Astrocyte (in vitro differentiated cells and primary cell): Measurements from ENCODE around the gene PAPLN. TPM values are rescaled to one million over a fixed set of nuclear protein-coding genes. Genes with fewer than 3 reads are reported as not detected.

Experiments
- DNase-seq: peaks from one replicate; pipeline ENCODE4 v3.0.0-alpha.2; 2010; ENCODE audit warnings: low read depth
- FAIRE-seq: peaks from 2 replicates; lab custom pipeline; 2011; peaks lifted over from hg19 to GRCh38; lab: Jason Lieb, UNC
- H2AFZ ChIP-seq: 2 replicates; pipeline ENCODE4 v1.6.0; 2012; ENCODE audit warnings: low read depth, low read length, inconsistent platforms
- H3K27ac ChIP-seq: 2 replicates; pipeline ENCODE4 v1.5.1; 2011; ENCODE audit warnings: low read depth, low read length, inconsistent platforms
- H3K27me3 ChIP-seq: 2 replicates; pipeline ENCODE4 v1.6.0; 2011; ENCODE audit warnings: low read length, inconsistent platforms; ENCODE audit not compliant: insufficient read depth
- H3K36me3 ChIP-seq: 2 replicates; pipeline ENCODE4 v1.5.1; 2011; ENCODE audit warnings: low read length, inconsistent platforms; ENCODE audit not compliant: insufficient read depth
- H3K4me1 ChIP-seq: 2 replicates; pipeline ENCODE4 v1.5.1; 2011; ENCODE audit warnings: low read length, inconsistent platforms; ENCODE audit not compliant: insufficient read depth
- H3K4me2 ChIP-seq: 2 replicates; pipeline ENCODE4 v1.6.0; 2012; ENCODE audit warnings: low read length, inconsistent platforms
- H3K4me3 ChIP-seq: 2 replicates; pipeline ENCODE4 v1.5.1; 2011; ENCODE audit warnings: low read depth, mild to moderate bottlenecking, low read length, inconsistent platforms; ENCODE audit not compliant: insufficient read depth
- H3K79me2 ChIP-seq: 2 replicates; pipeline ENCODE4 v1.6.0; 2012; ENCODE audit warnings: mild to moderate bottlenecking, low read length, inconsistent platforms; ENCODE audit not compliant: insufficient read depth
- H3K9ac ChIP-seq: 2 replicates; pipeline ENCODE4 v1.6.0; 2012; ENCODE audit warnings: mild to moderate bottlenecking, low read length, inconsistent platforms
- H3K9me3 ChIP-seq: 2 replicates; pipeline ENCODE4 v1.5.1; 2012; ENCODE audit warnings: low read depth, mild to moderate bottlenecking, low read length, inconsistent platforms; ENCODE audit not compliant: insufficient read depth
- H4K20me1 ChIP-seq: 2 replicates; pipeline ENCODE4 v1.6.0; 2012; ENCODE audit warnings: low read length, inconsistent platforms; ENCODE audit not compliant: insufficient read depth
- H3K27ac Mint-ChIP-seq: one replicate; pipeline ENCODE4 v1.8.0; 2021; ENCODE audit warnings: mild to moderate bottlenecking, mixed read lengths; ENCODE audit not compliant: unreplicated experiment
- H3K27me3 Mint-ChIP-seq: one replicate; pipeline ENCODE4 v1.8.0; 2021; ENCODE audit warnings: low read depth, mixed read lengths; ENCODE audit not compliant: unreplicated experiment
- H3K36me3 Mint-ChIP-seq: one replicate; pipeline ENCODE4 v1.8.0; 2021; ENCODE audit warnings: low read depth, mixed read lengths; ENCODE audit not compliant: unreplicated experiment
- H3K4me1 Mint-ChIP-seq: one replicate; pipeline ENCODE4 v1.8.0; 2021; ENCODE audit warnings: low read depth, mixed read lengths; ENCODE audit not compliant: unreplicated experiment
- H3K4me3 Mint-ChIP-seq: one replicate; pipeline ENCODE4 v1.8.0; 2021; ENCODE audit warnings: mild to moderate bottlenecking, moderate library complexity, mixed read lengths; ENCODE audit not compliant: unreplicated experiment
- H3K9me3 Mint-ChIP-seq: one replicate; pipeline ENCODE4 v1.8.0; 2021; ENCODE audit warnings: mild to moderate bottlenecking, mixed read lengths; ENCODE audit not compliant: unreplicated experiment
- CTCF ChIP-seq: IDR thresholded peaks from 2 replicates; pipeline ENCODE4 v1.5.1; 2011; ENCODE audit warnings: low read depth, mild to moderate bottlenecking, inconsistent platforms, low read length, moderate library complexity; ENCODE audit not compliant: insufficient read depth
- EZH2 ChIP-seq: IDR thresholded peaks from 2 replicates; pipeline ENCODE4 v1.6.1; 2012; ENCODE audit warnings: mild to moderate bottlenecking, low read length, inconsistent platforms; ENCODE audit not compliant: insufficient read depth
- total RNA-seq: library from RNA; stranded (reverse); gene quantifications from 2 replicates; pipeline ENCODE4 v1.2.1, GENCODE V29; 2021

The PAPLN gene
- total RNA-seq, 1 donor from 2014 or later, result 5.0 TPM

GRCh38 chr14:73261520-73262426 lies 24.5 kb downstream of the PAPLN start:
- no peaks in the 10 kb centered on the region for H3K79me2 ChIP-seq
- no peaks in the 10 kb centered on the region for H3K4me1 Mint-ChIP-seq
- no peak for TF ChIP-seq CTCF
- TF ChIP-seq EZH2, result no peak

GRCh38 chr14:73262427-73263183 lies 25.3 kb downstream of the PAPLN start:
- Histone ChIP-seq H3K36me3 (no peaks in the 10 kb centered on the region), H3K9me3 (no peaks in the 10 kb centered on the region), H3K27me3 (no peaks in the 10 kb centered on the region), H2AFZ (no peak overlapping the region), H4K20me1 (no peaks in the 10 kb centered on the region), H3K79me2 (no peaks in the 10 kb centered on the region), H3K27ac (no peak overlapping the region), H3K4me3 (no peak overlapping the region), H3K9ac (no peak overlapping the region), H3K4me1 (no peaks in the 10 kb centered on the region), H3K4me2 (no peak overlapping the region)
- H3K4me3 Mint-ChIP-seq, result no peak overlapping the region
- no peaks in the 10 kb centered on the region for H3K36me3 Mint-ChIP-seq
- no peaks in the 10 kb centered on the region for H3K9me3 Mint-ChIP-seq
- H3K27ac Mint-ChIP-seq, result no peak overlapping the region
- H3K27me3 Mint-ChIP-seq, result peaks cover 6% of the 10 kb centered on the region
- FAIRE-seq, result no peak
- TF ChIP-seq EZH2, result no peak
- no peak for TF ChIP-seq CTCF
- no peak for DNase-seq
- no peaks in the 10 kb centered on the region for H3K4me1 Mint-ChIP-seq

More at GRCh38 chr14:73261520-73262426, 24.5 kb downstream of the PAPLN start:
- H3K36me3 ChIP-seq, result no peaks in the 10 kb centered on the region
- H3K27ac ChIP-seq, result no peak overlapping the region
- H3K9me3 Mint-ChIP-seq, result no peaks in the 10 kb centered on the region
- peaks cover 6% of the 10 kb centered on the region for H3K27me3 Mint-ChIP-seq
- FAIRE-seq (no peak), DNase-seq (no peak)
- no peaks in the 10 kb centered on the region for H3K36me3 Mint-ChIP-seq
- H4K20me1 ChIP-seq, result no peaks in the 10 kb centered on the region
- no peak overlapping the region for H2AFZ ChIP-seq
- H3K27ac Mint-ChIP-seq, result no peak overlapping the region
- H3K27me3 ChIP-seq, result no peaks in the 10 kb centered on the region
- H3K4me2 ChIP-seq, result no peak overlapping the region
- no peak overlapping the region for H3K4me3 Mint-ChIP-seq
- no peaks in the 10 kb centered on the region for H3K4me1 ChIP-seq
- no peak overlapping the region for H3K9ac ChIP-seq
- no peaks in the 10 kb centered on the region for H3K9me3 ChIP-seq
- H3K4me3 ChIP-seq, result no peak overlapping the region
